AG04449 (cell line): Measurements from ENCODE around the gene ERGIC1.
"Not testable (repeated sequence)": the region's sequence is repeated elsewhere in the genome, so short reads cannot be mapped to it uniquely, and the experiment has no call there.

ENCODE experiments used
- CTCF ChIA-PET: fragments of 350-600 bp; formaldehyde crosslinking; extraction: SDS; loops from one replicate; lab custom pipeline; 2021; ENCODE audit warnings: antibody characterized with exemption; lab: Yijun Ruan, JAX
- POLR2A ChIA-PET: fragments of 400-600, 350-600 bp; formaldehyde crosslinking; extraction: SDS; loops from one replicate; lab custom pipeline; 2020; ENCODE audit warnings: antibody characterized with exemption, inconsistent platforms; lab: Yijun Ruan, JAX
- DNase-seq: peaks from one replicate; pipeline ENCODE4 v3.0.0-alpha.2; 2010; ENCODE audit warnings: low read depth, low spot score
- H3K4me3 ChIP-seq: 2 replicates; pipeline ENCODE4 v1.5.1; 2011; ENCODE audit warnings: low read depth, mild to moderate bottlenecking, control low read depth, low read length
- TF ChIP-seq, protein P1 (sequence below): IDR thresholded peaks from one replicate; pipeline ENCODE4 v1.5.1; 2011; ENCODE audit warnings: mild to moderate bottlenecking, moderate library complexity, low read length, control low read depth, inconsistent platforms; ENCODE audit not compliant: insufficient read depth; ENCODE audit errors: missing control alignments

ERGIC1 gene

DNA sequence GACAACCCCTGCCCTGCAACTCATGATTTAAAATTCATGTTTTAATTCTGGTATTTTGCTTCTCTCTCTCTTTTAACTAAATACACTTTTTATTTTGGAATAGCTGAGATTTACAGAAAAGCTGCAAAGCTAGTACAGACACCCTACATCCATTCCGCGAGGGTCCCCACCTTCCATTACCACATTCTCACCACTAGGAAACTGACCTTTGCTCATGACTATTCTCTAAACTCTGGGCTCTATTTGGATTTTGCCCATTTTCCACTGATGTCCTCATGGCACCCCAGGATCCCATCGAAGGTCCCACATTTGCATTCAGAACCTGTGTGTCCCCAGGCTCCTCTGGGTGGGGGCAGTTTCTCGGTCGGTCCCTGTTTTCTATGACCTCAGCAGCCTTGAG, 11.5 kb downstream of the ERGIC1 start:
- TF ChIP-seq, protein P1, sequence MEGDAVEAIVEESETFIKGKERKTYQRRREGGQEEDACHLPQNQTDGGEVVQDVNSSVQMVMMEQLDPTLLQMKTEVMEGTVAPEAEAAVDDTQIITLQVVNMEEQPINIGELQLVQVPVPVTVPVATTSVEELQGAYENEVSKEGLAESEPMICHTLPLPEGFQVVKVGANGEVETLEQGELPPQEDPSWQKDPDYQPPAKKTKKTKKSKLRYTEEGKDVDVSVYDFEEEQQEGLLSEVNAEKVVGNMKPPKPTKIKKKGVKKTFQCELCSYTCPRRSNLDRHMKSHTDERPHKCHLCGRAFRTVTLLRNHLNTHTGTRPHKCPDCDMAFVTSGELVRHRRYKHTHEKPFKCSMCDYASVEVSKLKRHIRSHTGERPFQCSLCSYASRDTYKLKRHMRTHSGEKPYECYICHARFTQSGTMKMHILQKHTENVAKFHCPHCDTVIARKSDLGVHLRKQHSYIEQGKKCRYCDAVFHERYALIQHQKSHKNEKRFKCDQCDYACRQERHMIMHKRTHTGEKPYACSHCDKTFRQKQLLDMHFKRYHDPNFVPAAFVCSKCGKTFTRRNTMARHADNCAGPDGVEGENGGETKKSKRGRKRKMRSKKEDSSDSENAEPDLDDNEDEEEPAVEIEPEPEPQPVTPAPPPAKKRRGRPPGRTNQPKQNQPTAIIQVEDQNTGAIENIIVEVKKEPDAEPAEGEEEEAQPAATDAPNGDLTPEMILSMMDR, result no peak
- ChIA-PET CTCF (interaction anchor here (2.8 kb wide), 1 partner anchor 10 kb away, joined by 10 read pairs; no protein-coding TSS in a partner anchor), POLR2A (no interaction called here)
- no peak overlapping the region for H3K4me3 ChIP-seq
- DNase-seq, result no peak

DNA sequence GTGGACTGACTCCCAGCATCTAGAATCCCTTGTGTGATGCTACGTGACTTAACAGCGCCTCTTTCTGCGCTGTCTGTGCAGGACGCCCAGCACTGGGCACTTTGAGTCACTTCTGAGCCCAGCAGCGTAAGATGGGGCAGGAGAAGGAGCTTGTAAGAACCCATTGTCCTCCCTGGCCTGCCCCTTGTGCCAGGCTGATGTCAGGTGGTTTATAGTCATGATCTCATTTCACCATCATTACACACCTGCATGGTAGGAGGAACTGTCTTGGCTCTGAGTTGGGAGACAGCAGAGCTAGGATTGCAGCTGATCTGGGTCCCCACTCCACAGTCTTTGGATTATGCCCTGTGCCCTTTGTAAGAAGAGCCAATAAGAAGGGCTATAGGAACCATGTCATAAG, 12.2 kb downstream of the ERGIC1 start:
- no peak for DNase-seq
- TF ChIP-seq, protein P1, result no peak
- H3K4me3 ChIP-seq, result no peak overlapping the region
- ChIA-PET POLR2A (no interaction called here), CTCF (interaction anchor here (1.2 kb wide), 1 partner anchor 28 kb away, joined by 3 read pairs; no protein-coding TSS in a partner anchor)

DNA sequence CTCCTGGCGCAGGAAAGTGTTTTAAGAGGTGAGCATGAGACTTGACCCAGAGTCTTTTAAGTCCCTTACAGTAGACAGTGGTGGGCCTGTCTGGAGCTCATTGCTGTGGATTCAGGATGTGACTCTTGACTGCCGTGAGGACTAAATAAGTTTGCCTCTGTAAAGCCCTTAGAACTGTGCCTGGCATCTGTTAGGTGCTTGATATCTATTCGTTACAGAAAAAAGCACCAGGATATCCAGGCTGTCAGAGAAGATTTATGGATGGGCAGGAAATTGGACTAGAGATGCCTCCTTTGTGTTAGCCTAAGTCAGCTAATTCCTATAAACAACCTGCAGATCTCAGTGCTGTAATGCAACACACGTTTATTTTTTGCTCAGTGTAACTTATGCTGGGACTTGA, 12.6 kb downstream of the ERGIC1 start:
- ChIA-PET POLR2A (no interaction called here), CTCF (interaction anchor here (1.2 kb wide), 1 partner anchor 28 kb away, joined by 3 read pairs; no protein-coding TSS in a partner anchor)
- TF ChIP-seq, protein P1, result no peak
- no peak overlapping the region for H3K4me3 ChIP-seq
- no peak for DNase-seq

DNA sequence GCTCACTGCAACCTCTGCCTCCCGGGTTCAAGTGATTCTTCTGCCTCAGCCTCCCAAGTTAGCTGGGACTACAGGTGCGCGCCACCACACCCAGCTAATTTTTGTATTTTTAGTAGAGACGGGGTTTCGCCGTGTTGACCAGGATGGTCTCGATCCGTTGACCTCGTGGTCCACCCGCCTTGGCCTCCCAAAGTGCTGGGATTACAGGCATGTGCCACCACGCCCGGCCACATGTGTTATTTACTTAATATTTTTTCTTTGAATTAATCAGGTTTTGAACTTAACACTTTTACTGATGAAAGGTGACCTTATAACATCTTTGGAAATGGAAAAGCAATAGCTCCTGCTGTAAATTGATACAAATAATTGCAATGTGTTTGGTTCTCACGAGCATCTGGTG, 13.5 kb downstream of the ERGIC1 start:
- H3K4me3 ChIP-seq, DNase-seq: not testable (repeated sequence)
- CTCF ChIA-PET, result interaction anchor here (1.0 to 1.4 kb wide), 2 partner anchors 13 to 135 kb away, joined by 3 read pairs; no protein-coding TSS in a partner anchor
- POLR2A ChIA-PET, result interaction anchor here (0.6 kb wide), 1 partner anchor 31 kb away, joined by 3 read pairs; no protein-coding TSS in a partner anchor

DNA sequence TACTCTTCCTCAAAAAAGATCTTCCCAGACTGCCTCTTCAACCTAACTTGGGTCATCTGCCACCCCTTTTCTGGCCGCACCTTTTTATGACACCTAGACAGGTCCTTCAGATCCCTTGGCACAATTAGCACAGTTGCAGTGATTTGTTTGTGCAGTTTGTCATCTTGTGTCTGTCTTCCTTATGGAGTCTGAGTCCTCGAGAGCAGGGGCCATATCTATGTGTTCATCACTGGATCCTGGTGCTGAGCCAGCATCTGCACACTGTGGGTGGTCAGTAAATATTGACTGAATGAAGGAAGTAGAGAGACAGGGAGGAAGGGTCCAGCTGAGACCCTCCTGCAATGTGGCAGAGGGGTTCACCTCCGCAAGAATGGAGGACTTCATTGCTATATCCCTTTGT, 14.4 kb downstream of the ERGIC1 start:
- POLR2A ChIA-PET, result no interaction called here
- CTCF ChIA-PET, result interaction anchor here (0.9 to 1.4 kb wide), 4 partner anchors 12 to 136 kb away, joined by 3 to 4 read pairs (median 3); no protein-coding TSS in a partner anchor

DNA sequence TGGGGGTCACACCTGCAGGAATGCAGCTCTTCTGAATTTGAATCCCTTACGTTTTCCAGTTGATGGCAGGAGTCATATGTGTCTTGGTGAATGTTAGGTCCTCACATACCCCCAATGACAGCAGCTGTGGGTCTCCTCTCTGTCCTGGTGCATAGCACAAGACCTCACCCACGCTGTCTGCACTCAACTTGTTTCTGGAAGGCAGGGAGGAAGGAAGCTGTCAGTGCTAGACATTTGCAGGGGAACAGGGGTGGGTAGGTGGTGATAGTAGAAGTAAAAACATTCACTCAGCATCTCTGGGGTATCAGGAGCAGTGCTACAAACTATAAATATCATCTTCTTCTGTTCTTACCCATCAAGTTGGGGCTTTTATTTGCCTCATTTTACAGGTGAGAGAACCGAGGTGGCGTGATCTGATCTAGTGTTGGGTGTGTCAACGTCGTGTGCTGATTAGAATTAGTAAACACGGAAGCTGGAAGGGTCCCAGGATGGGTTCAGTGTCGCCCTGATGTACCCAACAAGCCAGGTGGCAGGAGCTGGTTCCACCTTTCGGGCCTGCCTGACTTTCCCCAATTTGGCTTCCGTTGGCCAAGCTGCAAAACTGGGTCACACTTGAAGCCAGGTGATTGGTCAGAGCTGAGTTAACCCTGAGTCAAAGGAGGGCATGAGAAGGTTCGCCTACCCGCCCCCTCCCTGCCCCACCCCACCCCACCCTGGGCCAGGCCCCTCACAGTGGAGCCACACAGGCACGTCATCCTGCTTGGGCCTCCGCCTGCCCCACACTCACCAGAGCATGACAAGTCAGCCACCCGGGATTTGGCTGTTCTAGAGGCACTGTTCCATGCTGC, 15.8 kb downstream of the ERGIC1 start:
- ChIA-PET POLR2A (no interaction called here), CTCF (interaction anchor here (1.2 to 2.7 kb wide), 3 partner anchors 10 to 137 kb away, joined by 4 to 8 read pairs (median 6); no protein-coding TSS in a partner anchor)
- no peak for DNase-seq
- TF ChIP-seq, protein P1, result no peak
- H3K4me3 ChIP-seq, result no peak overlapping the region

More for the DNA sequence above, 14.4 kb downstream of the ERGIC1 start:
- H3K4me3 ChIP-seq, result no peak overlapping the region
- TF ChIP-seq, protein P1, result no peak
- DNase-seq, result no peak
